HS-5 (cell line): ENCODE measurements around the gene FBXO31.

Source experiments
- DNase-seq: peaks from one replicate; pipeline ENCODE4 v3.0.0-alpha.2; 2012; ENCODE audit warnings: low read depth

The FBXO31 gene

GRCh38 chr16:87309620-87310525 lies 73.7 kb downstream of the FBXO31 start:
- DNase-seq: no peak

- DNase-seq: no peak
These were observed 74.8 kb downstream of the FBXO31 start for GRCh38 chr16:87308826-87309225.

- DNase-seq: no peak
These were observed 77.1 kb downstream of the FBXO31 start for GRCh38 chr16:87306516-87306915.

GRCh38 chr16:87305505-87306391 lies 77.8 kb downstream of the FBXO31 start:
- no peak for DNase-seq

- no peak for DNase-seq
These were observed 78.6 kb downstream of the FBXO31 start for GRCh38 chr16:87304951-87305350.

- DNase-seq: no peak
These were observed 79.5 kb downstream of the FBXO31 start for GRCh38 chr16:87303962-87304521.

- no peak for DNase-seq
These were observed 80.1 kb downstream of the FBXO31 start for GRCh38 chr16:87303431-87303930.

GRCh38 chr16:87298857-87299465 lies 84.6 kb downstream of the FBXO31 start:
- DNase-seq: no peak

- no peak for DNase-seq
These were observed 85.5 kb downstream of the FBXO31 start for GRCh38 chr16:87297918-87298631.

- no peak for DNase-seq
These were observed 86.2 kb downstream of the FBXO31 start for GRCh38 chr16:87297407-87297806.

GRCh38 chr16:87295661-87296531 lies 87.7 kb downstream of the FBXO31 start:
- DNase-seq: no peak

- DNase-seq: no peak
These were observed 88.3 kb downstream of the FBXO31 start for GRCh38 chr16:87295259-87295658.

GRCh38 chr16:87293990-87294389 lies 89.6 kb downstream of the FBXO31 start:
- no peak for DNase-seq

- no peak for DNase-seq
These were observed 91.6 kb downstream of the FBXO31 start for GRCh38 chr16:87291944-87292343.

- no peak for DNase-seq
These were observed 94.7 kb downstream of the FBXO31 start for GRCh38 chr16:87288753-87289362.

GRCh38 chr16:87286839-87287626 lies 96.5 kb downstream of the FBXO31 start:
- no peak for DNase-seq

GRCh38 chr16:87284183-87284582 lies 99.4 kb downstream of the FBXO31 start:
- DNase-seq: no peak

GRCh38 chr16:87279094-87279658 lies 104.4 kb downstream of the FBXO31 start:
- no peak for DNase-seq
